GM21367 (cell line): ENCODE results near the gene FLVCR2.

Experiments used
- ATAC-seq: cut with Tn5 transposase; IDR thresholded peaks from one replicate; pipeline ENCODE4 v1.9.1; 2021; ENCODE audit not compliant: unreplicated experiment

Gene FLVCR2, protein sequence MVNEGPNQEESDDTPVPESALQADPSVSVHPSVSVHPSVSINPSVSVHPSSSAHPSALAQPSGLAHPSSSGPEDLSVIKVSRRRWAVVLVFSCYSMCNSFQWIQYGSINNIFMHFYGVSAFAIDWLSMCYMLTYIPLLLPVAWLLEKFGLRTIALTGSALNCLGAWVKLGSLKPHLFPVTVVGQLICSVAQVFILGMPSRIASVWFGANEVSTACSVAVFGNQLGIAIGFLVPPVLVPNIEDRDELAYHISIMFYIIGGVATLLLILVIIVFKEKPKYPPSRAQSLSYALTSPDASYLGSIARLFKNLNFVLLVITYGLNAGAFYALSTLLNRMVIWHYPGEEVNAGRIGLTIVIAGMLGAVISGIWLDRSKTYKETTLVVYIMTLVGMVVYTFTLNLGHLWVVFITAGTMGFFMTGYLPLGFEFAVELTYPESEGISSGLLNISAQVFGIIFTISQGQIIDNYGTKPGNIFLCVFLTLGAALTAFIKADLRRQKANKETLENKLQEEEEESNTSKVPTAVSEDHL

DNA sequence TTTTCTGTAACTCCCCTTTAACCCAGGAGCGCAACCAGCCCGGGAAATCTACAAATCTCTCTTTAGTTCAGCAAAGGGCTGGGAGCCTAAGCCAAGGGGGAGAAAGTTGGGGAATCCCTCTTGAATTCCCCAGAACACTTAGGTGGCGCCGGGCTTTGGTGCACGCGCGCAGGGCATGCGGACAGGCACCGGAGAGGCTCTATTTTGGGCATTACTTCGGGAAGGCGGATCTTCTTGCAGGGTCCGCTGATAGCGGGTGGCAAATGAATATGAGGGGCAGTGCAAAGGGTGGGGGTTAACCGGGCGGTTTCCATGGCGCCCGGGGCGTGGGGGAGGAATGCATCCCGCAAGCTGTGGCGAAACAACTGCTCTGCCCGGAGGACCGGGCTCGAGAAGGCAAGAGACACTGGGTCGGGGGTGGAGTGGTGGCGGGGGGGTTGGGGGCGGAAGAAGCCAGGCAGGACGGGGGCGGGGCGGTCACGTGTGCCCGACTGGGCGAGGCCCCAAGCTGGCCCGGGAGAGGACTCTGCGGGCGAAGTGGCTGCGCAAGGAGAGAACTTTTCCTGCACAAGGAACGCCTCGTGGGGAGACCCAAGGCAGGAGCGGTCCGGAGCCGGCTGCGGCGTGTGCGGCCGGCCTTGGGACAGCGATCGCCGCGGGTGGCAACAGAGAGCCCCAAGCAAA, at the start of gene FLVCR2:
Gene FLVCR2, plus strand, starts transcription at position 519 of the 684 bp plus-strand sequence. CDS start 353 bp downstream, outside the sequence.
- ATAC-seq = no peak

DNA sequence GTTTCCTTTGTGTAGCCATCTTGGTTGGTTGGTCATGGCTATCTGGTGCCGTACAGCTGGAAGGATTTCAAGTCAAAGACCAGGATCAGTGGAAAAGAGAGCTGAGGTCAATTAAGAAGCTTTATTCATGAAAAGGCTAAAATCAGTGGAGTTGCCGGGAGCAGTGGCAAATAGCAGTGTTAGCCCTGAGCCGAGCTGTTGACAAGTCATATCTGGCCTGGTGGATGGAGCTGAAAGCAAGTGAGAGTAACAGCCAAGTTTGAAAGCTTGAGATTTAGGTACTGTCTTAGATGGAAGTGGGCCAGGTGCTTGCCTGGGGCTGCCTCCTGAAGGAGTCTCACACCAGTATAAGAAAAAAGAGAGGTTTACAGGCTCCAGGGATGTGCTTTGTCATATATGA, 47.2 kb upstream of the FLVCR2 start:
- no peak for ATAC-seq

DNA sequence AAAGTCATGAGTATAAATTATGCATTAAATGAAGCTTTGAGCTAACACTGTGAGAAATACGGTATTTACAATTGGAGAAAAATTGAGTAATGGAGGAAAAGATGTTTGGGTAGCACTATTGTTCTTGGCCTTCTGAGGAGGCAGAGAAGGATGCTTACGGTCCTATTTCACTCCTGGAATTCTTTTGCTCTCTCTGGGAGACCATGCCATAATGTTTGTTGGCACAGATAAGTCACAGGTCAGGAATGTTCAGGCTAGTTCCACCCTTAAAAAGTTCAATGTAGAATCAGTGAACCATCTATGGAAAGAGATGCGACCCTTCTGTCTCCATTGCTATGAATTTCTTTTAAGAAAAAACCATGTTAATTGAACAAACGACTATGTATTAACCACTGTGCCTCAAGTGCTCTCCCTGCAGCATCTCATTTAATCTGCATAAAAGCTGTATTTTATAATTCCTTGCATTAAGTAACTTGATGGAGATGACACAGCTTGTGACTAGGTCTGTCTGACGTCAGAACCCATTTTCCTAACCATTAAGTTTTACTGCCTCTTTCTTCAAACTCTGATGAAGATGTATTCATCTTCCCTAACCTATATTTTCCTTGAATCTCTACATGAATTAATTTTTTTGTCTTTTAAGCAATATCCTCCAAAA, 46.6 kb upstream of the FLVCR2 start:
- ATAC-seq = no peak

DNA sequence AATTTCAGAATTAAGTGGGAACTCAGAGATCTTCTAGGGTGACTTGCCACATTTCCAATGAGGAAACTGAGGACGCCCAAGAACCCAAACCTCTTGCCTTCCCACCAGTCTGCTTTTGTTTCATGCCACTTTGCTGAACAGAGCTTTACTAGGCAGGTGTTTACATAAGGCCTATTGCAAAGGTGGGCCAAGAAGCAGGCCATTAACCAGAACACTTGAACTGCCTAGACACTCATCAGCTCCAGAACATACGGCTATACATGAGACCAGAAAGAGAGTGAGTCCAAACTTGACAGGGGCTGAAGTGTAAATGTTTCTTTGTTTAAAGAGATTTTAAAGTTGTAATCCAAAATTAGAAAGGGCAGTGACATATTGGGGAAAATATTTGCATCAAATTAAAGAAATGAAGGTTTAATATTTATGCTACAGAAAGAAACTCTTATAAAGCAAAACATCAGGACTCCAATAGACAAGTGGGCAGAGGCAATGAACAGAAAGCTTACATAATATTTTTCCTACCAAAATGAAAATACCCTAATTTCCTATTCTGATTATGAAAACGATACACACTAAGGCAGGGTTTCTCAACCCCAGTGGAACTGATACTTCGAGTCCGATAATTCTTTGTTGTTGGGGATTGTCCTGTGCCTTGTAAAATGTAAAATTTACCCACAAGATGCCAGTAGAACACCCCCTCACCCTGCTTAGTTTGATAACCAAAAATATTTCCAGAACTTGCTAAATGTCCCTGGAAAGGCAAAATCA, 44.4 kb upstream of the FLVCR2 start:
- no peak for ATAC-seq

DNA sequence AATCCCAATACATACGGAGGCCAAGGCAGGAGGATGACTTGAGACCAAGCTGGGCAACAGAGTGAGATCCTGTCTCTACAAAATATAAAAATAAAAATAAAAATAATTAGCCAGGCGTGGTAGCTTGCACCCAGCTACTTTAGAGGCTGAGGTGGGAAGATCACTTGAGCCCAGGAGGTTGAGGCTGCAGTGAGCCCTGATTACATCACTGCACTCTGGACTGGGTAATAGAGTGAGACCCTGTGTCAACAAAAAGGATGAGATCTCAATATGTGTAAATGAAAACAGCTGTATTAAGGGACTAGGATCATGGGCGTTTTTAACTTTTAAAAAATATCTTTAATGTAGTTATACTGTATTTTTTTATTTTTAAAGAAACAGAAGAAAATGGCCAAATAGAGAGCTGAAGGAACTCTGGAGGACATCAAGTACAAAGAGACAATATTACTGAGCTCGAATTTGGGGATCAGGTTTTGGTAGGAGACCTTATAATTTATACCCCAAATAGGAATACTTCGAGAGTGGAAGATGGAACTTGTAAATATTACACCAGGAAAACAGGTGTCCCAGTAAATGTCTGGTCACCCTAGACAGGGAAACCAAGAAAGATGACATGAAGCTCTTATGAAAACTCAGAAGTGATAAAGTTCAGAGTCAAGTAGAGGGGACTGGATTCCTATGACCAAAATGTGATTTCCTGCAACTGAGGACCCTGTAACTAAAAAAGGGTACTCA, 43.1 kb upstream of the FLVCR2 start:
- no peak for ATAC-seq

DNA sequence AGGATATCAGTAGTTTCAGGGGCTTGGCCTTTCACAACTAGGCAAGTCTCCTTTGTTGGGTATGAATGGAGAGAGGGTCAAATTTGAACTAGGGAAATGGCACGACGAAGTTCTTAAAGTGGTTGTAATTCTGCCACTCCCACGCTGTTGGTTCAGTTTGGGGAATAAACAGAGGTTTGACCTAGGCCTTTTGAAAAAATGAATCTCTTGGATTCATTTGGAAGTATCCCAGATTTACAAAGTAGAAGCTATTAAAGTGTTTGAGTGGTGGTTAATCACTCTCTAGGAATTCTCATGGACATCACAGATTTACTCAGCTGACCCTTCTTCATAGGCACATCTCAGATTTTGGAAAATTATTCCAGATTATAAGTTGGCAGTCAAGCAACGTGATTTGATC, 41.3 kb upstream of the FLVCR2 start:
- ATAC-seq = no peak

DNA sequence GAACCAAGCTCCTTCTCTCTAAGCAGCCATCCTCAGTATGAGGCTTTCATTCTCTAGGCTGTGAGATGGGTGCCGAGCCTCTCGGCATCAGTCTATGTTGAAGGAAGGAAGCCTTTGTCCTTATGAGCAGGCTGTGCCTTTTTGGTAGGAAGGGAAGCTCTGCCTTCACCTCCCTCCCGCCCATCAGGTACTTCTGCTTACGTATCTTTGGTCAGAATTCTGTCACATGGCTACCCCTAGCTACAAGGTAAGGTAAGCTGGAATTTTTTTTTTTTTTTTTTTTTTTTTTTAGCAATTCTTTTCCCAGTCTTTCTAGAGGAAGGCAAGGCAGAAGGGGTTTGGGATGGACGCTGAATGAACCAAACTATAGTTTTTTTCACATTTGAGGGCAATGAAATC, 39.3 kb upstream of the FLVCR2 start:
- ATAC-seq = peak; percentile 4

DNA sequence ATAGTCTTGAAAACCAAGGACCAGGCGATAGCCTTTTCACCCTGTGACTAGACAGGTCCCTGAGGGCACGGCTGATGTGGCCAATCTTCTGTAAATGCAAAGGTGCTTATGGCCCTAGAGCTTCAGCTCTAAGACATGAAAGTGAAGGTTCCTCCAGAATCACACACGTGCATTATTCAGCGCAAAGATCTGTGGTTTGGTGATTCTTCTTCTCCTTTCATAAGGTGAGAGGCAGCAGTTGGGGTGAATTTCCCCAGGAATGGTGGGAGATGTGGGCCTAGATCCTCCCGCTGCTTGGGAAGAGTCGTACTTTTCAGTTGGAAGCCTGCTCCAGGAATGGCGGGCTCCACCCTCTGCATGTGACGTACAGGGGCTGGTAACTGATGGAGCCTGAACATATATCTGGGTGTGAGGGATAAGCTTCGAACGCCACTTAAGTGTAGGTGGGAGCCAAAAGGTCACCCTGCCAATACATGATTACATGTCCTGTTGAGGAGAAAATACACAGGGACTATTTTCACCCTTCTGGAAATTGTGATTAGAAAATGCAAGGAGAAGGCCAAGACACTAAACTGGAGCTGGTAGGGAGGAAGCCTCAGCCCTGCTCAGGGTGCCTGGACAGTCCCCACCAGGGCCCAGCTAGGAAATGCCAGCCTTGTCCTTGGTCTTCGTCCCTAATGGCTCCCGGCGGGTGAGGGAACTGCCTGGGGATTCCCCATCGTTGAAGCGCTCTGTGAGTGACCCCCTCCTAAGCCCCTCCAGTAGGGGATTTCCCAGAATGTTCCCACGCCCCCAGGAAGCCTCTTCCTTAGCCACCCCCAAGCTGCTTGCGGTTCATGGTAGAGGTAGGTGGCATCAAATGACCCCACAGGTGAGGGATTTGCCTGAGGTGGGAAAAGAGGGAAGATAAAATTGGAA, 38.6 kb upstream of the FLVCR2 start:
- peak; percentile 49 for ATAC-seq

DNA sequence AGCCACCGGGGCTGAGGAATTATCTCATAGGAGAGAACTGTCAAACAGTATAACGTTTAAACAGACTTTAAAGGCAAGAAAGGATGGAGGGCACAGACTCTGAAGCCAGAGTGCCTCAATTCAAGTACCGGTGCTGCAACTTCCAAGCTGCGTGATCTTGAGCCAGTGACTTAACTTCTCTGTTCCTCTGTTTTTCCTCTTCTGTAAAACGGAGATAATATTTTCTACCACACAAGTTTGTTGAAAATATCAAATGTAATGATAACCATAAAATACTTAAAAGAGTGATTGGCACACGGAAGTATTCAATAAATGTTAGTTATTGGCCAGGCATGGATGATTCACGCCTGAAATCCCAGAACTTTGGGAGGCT, 38.0 kb upstream of the FLVCR2 start:
- no peak for ATAC-seq

DNA sequence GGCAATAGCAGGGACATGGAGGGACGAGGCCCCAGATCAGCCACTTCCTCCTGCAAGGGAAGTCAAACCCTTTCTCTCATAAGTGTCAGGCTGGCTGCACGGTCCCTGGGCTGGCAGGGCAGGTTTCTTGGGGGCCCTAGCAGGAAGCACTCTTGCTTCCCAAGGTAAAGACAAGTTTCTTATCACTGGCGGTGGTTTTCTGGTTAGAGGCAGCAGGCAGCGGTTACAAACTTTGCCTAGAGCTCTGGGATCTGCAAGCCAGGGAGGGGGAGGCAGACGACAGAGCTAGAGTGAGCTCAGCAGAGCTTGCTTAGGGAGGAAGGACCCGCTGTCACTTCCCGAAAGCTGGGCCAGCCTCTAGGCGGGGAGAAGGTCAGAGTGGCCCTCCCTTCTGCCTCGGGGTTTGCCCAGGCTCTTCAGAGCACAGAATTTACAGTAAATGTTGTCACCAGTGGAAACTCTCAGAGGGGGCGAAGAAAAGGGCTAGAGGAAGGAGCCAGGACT, 35.8 kb upstream of the FLVCR2 start:
- ATAC-seq = peak; percentile 48

DNA sequence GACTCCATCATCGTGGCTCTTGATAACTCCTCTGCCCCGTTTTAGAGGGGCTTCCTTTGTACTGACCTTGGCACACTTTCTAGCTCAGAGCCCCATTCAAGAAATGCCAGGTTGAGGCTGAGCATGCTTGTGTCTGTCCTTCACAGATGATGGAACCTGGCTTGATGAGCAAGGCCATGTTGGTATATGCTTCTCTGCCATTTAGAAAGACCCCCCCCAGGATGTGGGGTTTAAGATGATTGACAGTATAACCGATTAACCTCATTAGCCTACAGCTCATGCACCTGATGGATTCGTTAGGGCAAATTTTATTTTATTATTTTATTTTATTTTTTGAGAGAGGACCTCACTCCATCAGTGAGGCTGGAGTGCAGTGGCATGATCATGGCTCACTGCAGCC, 35.2 kb upstream of the FLVCR2 start:
- no peak for ATAC-seq

DNA sequence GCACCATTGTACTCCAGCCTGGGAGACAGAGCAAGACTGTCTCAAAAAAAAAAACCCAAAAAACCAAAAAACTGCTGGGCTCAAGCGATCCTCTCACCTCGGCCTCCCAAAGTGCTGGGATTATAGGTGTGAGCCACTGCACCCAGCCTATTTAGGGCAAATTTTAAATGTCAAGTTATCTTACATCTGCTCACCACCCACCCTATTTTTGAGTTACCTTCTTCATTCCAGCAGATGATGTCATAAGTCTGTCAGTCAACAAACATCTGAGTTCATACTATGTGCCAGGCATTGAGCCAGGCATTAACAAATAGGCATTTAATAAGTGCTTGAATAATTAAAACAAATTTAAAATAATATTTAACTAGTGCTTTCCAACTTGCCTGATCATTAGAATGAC, 34.6 kb upstream of the FLVCR2 start:
- no peak for ATAC-seq

DNA sequence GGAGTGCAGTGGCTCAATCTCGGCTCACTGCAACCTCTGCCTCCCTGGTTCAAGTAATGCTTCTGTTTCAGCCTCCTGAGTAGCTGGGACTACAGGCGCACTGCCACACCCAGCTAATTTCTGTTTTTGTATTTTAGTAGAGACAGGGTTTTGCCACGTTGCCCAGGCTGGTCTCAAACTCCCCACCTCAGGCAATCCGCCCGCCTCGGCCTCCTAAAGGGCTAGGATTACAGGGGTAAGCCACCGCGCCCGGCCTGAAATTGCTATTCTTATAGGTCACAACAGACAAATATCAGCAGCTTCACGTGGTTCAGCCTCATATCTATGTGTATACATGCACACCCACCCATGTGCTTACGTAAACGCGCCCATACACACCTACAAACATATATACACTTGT, 32.5 kb upstream of the FLVCR2 start:
- no peak for ATAC-seq

DNA sequence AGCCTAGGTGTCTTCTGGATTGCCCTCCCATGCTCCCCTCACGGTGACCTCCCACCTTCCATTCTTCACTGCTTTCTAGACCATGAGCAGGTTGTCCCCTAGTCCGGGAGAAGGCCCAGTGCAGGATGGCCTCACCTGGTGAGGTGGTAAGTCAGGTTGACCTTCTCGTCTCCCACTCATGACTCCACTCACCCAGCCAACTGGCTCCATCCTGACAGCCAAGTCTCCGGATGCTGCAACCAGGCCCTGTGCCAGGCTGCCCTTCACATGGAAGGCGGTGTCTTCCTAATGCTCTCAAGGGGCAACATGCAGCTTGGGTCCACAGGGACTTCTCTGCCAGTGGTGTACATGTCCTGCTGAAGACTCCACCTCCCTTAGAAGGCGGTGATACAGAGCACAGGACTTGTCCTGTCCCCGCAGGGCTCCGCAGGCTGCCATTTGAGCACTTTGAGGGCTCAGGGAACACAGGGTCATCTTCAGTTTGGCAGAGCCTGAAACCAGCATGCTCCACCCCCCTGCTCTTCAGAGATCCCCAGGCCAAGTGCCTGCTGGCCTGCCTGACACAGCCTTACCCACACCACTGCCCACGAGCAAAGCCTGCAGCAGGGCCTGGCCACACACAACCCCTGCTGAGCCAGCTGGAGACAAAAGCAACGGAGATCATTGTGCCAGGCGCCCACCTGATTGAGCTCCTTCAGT, 30.7 kb upstream of the FLVCR2 start:
- no peak for ATAC-seq

DNA sequence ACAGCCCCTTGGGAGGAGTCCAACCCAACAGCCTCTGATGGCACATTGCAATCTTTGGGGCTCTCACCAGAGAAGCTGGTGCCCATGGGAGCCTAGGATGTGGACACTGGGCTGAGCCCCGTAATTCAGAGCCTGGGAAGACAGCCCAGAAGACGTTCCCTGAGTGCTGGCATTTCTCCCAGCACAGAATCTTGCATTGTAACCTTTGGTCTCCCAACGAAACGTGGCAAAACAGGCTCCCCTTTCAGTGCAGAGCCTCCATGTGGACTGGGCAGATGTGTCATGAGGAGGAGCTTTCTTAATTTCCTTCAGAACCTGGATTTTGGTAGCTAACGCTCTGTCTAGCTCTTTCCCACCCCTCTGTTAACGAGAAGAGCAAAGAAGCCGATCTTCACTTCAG, 29.9 kb upstream of the FLVCR2 start:
- ATAC-seq = no peak

DNA sequence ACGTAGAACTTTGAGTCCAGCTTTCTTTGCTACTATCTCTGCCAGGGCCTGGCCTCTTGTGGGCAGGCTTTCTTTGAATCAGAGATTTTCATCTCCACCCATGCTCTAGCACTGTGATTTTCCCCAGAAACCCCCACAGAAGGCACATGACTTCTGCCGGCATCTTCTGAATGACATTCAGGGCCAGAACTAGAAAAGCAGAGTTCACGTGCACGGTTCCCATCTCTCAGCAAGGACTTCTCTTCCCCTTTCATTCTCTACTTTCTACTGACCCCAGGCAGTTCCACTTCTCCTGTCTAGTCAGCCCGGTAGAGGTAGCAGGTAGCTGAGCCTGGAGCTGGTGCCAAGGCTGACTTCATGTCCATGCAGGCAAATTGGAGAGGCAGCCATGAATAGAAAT, 29.3 kb upstream of the FLVCR2 start:
- ATAC-seq = peak; percentile 37

DNA sequence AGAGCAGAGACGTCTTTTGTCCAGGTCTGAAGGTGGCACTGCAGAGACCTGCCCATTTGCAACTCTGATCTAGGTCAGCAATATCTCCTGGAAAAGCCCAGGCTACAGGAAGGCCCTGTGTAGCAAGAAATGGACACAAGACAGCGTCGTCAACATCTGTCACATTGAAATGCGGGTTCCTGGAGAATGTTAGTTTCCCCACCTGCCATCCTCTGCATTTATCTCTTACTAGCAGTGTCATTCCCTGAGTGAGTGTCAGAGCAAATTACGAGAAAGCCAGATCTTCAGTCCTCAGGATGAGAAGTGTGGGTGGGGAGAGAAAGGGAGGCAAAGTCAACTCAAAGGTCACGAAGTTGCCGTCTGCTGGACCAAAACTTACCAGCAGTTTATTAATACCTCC, 27.4 kb upstream of the FLVCR2 start:
- no peak for ATAC-seq

DNA sequence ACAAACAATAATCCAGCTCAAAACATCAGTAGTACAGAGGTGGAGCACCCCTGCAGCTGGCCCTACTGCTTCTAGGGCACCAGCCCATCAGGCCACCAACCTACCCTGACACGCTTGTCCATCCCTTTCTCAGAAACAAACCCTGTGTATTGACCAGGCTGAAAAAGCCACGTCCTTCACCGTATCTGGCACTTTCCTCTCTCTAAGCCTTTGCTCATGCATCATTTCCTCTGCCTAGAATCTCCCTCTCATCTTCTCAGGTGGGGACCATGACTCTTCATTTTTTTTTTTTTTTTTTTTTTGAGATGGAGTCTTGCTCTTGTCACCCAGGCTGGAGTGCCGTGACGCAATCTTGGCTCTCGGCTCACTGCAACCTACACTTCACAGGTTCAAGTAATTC, 25.3 kb upstream of the FLVCR2 start:
- ATAC-seq = no peak
